Kidney epithelial cell (primary cell): ENCODE measurements around the gene GRID1. TPM values are rescaled to one million over a fixed set of nuclear protein-coding genes. Genes with fewer than 3 reads are reported as not detected.

Experiments
- DNase-seq: peaks from one replicate; pipeline ENCODE4 v3.0.0-alpha.2; 2010; ENCODE audit warnings: low read depth
- H3K27me3 ChIP-seq: 2 replicates; pipeline ENCODE4 v1.6.0; 2011; ENCODE audit warnings: low read length; ENCODE audit not compliant: control insufficient read depth, insufficient read depth
- H3K36me3 ChIP-seq: 2 replicates; pipeline ENCODE4 v1.5.1; 2011; ENCODE audit warnings: low read length; ENCODE audit not compliant: control insufficient read depth, insufficient read depth
- H3K4me3 ChIP-seq: 2 replicates; pipeline ENCODE4 v1.5.1; 2011; ENCODE audit warnings: low read depth, mild to moderate bottlenecking, control low read depth, low read length
- CTCF ChIP-seq: IDR thresholded peaks from 2 replicates; pipeline ENCODE4 v1.5.1; 2011; ENCODE audit warnings: mild to moderate bottlenecking, moderate library complexity, low read length, control low read depth, inconsistent platforms; ENCODE audit not compliant: insufficient read depth, poor library complexity, severe bottlenecking
- total RNA-seq: library from RNA; depleted of rRNA; stranded (reverse); fragments of >200 nt; gene quantifications from 2 replicates; pipeline ENCODE4 v1.2.3, GENCODE V29; 2015

The GRID1 gene
- total RNA-seq, 1 donor from 2014 or later: 0.33 TPM

GRCh38 chr10:86373828-86374227, 7.2 kb upstream of the GRID1 start:
- peaks cover 50% of the 10 kb centered on the region for H3K27me3 ChIP-seq
- no peaks in the 10 kb centered on the region for H3K36me3 ChIP-seq
- H3K4me3 ChIP-seq: no peak overlapping the region
- DNase-seq: no peak
- no peak for TF ChIP-seq CTCF

GRCh38 chr10:86373251-86373650, 6.7 kb upstream of the GRID1 start:
- no peaks in the 10 kb centered on the region for H3K36me3 ChIP-seq
- no peak overlapping the region for H3K4me3 ChIP-seq
- H3K27me3 ChIP-seq: peaks cover 55% of the 10 kb centered on the region
- no peak for DNase-seq
- TF ChIP-seq CTCF: no peak

GRCh38 chr10:86372784-86373239, 6.2 kb upstream of the GRID1 start:
- Histone ChIP-seq H3K27me3 (peaks cover 58% of the 10 kb centered on the region), H3K4me3 (no peak overlapping the region), H3K36me3 (no peaks in the 10 kb centered on the region)
- TF ChIP-seq CTCF: no peak
- DNase-seq: no peak

GRCh38 chr10:86372119-86372783, 5.7 kb upstream of the GRID1 start:
- no peak for DNase-seq
- no peak for TF ChIP-seq CTCF
- H3K4me3 ChIP-seq: no peak overlapping the region
- H3K36me3 ChIP-seq: no peaks in the 10 kb centered on the region
- peaks cover 58% of the 10 kb centered on the region for H3K27me3 ChIP-seq

GRCh38 chr10:86371691-86372090, 5.1 kb upstream of the GRID1 start:
- H3K4me3 ChIP-seq: no peak overlapping the region

More at GRCh38 chr10:86371691-86372090, 5.1 kb upstream of the GRID1 start:
- no peak for TF ChIP-seq CTCF
- H3K36me3 ChIP-seq: no peaks in the 10 kb centered on the region
- H3K27me3 ChIP-seq: peaks cover 59% of the 10 kb centered on the region
- DNase-seq: no peak
